Fibroblast of skin of left quadriceps (primary cell): ENCODE measurements around the gene CADM4.

Experiments
- DNase-seq, 2 experiments: peaks; one replicate each; pipeline ENCODE4 v3.0.0-alpha.2; 2013; ENCODE audit warnings: low read depth in 2 of 2

The CADM4 gene

DNA sequence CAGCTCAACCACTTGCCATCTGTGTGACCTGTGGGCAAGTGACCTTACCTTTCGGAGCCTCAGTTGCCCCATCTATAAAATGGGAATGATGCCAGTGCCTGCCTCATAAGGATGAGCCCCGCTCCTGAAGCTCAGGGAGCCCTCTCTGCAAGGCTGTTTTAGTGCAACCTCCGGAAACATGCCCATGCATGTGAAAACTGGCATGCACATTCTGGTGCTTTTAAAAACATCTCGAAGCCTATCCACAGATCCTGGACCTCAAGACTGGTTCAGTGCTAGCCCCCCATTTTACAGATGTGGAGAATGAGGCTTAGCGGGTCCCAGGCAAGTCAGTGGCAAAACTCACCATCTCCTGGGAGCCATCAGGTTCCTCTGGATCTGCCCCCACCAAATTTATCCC lies 5.6 kb downstream of the CADM4 start:
- DNase-seq: no peak

DNA sequence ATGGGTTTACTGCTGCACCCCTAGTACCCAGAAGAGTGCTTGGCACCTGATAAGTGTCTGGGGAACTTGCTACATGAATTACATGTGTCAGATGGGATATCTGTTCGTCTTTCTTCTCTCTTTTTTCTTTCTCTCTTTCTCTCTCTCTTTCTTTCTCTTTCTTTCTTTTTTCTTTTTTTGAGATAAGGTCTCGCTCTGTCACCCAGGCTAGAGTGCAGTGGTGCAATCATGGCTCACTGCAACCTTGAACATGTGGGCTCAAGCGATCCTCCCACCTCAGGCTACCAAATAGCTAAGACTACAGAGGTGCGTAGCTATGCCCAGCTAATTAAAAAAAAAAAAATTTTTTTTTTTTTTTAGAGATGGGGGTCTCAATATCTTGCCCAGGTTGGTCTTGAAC lies 6.1 kb downstream of the CADM4 start:
- DNase-seq: no peak

DNA sequence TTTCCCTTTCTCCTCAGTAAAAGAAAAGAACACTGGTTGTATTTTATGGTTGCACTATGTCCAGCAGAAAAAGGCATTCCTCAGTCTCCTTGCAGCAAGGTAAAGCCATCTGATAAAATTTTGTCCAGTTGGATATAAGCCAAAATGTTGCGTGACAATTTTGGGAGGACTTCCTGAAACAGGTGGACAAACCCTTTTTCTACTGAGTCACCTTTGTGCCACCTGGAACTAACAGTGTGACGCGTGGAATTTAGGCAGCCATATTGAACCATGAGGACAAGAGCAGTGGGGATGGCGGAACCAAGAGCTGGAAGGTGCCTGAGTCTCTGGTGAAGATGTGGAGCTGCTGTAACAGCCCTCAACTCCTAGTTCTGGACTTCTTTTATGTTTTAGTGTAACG lies 8.2 kb downstream of the CADM4 start:
- no peak for DNase-seq

DNA sequence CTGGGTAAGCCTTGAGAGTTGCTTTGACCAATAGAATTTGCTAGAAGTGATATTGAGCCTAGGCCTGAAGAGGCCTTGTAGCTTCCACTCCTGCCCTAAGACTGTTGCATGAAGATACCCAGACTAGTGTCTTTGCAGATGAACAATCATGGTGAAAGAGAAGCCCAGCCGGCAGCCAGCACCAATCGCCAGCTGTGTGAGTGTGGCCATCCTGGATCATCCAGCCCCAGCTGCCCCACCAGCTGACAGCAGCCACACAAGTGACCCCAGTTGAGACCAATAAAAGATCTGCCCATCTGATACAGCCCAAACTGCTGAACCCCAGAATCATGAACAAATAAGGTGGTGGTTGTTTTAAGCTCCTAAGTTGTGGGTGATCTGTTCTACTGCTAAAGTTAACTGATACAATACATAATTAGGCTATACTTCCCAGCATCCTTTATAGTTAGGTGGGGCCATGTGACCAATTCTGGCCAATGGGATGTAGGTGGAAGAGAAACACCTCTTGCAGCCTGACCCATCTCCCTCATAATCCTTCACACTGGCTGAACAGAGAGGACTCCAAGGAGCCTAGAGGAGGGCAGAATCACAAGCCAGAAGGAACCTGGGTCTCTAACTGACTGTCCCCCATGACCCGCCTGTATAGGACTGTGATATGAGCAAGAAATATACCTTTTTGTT lies 10.9 kb downstream of the CADM4 start:
- DNase-seq: no peak

DNA sequence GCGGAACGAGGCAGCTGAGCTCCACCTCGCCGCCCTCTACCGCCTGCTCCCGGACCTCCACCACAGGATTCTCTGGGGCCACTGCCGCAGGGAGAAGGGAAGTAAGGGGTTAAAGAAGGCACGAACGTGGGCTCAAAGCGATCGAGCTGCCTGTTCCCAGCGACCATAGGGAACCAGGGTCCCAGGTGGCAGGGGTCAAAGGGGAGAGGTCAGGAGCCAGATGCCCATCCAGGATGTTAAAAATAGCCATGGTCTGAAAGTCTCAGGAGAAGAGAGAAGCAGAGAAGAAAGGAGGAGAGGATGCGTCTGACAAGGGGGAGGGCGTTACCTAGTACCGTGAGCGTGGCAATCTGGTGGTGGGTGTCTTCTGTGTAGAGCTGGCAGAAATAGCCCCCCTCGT lies 12.8 kb downstream of the CADM4 start:
- DNase-seq: no peak

DNA sequence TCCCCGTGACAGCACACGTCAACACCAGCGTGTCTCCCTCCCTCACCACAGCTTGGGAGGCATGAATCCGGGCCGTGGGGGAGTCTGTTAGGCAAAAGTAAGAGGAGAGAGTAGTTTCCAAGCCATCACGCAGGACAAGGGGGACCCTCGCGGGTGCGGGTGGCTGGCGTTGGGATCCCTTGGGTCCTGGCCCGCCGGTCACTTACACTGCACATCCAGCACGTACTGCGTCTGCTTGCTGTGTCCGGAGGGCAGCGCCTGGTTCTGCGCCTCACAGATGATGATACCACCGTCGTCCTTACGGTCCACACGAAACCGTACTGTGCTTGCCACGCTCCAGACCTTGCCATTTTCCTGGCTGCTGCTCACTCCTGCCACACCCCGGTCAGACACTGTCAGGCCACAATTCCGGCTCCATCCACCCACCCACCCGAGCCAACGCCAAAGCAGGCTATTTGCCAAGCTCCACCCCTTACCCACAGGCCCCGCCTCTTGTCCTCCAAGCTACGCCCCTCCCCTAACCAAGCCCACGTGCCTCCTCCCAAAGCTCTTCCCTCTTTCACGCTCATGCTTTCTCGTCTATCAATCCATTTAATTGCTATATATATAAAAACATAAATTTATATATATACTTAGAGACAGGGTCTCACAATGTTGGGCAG lies 13.6 kb downstream of the CADM4 start:
- DNase-seq: no peak

DNA sequence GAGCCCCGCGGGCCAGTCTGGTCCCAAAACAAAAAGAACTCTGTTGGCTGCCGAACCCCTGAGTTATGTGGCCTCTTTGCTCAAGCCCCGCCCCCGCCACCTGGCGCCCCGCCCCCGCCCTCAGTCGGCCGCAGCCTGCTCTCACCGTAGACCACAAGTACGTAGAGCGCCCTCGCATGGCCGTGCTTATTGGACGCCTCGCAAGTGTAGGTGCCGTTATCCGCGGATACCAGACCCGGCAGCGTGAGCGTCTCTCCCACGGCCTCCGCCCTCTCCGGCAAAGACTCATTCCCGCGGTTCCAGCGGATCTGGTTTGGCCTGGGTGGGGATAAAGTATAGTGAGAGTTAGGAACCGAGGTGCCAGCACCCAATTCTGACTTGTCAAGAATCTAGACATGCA lies 14.7 kb downstream of the CADM4 start:
- no peak for DNase-seq

DNA sequence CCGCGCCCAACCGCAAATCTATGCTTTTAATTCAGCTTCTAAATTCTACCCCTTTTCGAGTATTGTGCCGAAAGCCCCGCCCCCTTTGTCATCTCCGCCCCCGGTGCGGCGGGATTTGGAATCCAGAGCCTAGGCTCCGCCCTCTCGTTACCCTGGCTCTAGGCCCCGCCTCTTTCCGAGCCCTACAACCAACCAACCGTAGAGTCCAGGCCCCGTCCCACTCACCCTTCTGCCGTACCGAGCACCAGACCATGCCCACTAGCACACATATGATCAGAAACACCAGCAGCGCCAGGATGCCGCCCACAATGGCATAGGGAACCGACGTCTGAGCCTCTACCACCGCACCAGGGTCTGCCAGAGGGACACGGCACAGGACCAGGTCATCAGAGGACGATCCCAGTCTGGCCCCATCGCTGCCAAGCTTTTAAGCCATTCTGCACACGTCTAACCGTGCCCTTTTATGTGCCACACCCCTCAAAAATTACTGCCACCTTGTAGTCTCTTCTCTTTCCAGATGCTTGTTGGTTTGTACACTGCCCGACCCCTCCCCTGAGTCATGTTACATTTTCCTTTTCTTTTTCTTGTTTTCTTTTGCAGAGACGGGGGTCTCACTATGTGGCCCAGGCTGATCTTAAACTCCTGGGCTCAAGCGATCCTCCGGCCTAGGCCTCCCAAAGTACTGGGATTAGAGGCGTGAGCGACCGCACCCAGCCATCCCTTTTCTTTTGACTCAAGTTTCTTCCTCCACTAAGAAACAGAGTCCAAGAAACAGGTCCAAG lies 15.6 kb downstream of the CADM4 start:
- DNase-seq: no peak

DNA sequence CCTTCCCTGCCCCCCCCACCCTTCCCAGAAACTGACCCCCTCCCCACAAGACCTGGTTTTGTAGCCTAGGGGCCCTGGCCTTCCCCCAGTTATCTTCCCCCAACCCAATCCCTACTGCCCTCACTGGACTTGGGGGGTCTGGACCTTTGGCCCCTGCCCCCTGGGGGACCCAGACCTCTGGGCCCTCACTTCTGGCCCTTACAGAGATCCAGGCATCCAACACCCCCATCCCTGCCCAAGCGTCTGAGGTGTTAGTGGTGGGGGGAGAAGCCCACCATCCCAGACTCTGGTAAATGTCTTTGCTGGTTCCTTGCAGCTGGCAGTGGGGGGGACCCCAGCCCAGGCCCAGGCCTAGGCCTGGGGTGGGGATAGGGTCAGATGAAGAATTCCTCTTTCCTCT lies 16.7 kb downstream of the CADM4 start:
- no peak for DNase-seq

DNA sequence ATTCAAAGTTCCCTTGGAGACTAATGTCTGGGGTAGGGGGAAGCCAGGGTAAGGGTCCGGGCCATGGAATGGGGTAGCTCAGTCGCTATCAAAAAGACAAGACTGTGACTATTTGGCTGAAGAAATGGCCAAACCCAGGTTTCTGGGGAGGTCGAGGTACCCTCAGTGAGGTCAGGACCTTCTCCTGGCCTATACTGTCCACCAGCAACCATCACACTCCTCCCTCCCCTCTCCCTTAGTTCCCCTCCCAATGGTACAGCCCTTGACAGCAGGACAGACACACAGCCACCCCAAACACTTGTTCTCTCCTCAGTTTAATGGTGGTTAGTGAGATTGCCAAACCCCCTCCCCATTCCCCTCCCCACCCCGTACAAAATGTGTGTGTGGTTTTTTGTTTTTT lies 17.6 kb downstream of the CADM4 start:
- no peak for DNase-seq

DNA sequence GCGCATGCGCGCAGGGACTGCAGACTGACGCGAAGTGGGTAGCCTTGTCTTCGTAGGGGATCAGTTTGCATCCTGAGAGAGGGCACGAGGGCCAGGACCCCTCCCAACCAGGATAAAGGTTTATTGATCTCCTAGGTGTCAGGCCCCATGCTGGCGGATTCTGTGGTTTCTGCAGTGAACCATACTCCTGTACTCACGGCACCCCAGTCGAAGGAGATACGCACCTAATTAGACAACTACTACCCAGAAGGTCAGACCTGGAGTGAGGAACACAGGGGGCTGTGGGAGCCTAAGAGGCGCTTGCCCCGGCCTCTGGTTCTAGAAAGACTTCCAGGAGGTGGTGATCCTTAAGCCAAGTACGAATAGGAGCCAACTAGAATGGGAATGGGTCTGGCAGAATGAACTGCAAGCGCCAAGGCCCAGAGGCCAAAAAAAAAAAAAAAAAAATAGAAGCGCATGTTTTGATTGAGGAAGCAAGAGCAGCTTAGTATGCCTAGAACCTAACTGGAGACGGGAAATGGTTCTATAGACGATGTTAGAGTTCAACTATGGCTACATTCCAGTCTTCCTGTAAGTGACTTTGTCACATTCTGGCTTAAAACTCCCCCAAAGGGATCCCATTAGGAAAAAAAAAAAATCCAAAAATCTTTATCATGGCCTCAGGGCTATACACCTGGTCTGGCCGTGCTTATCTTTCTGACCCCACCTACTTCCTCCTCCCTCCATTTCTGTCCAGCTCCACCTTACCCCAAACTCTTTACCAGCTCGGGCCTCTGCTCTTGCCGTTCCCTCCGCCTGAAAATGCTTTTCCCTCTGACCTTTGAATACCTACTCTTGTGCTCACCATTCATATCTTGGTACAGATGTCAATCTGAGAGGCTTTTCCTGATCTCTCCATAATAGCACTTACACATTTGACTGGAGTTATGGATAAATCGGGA lies 19.3 kb downstream of the CADM4 start:
- DNase-seq: no peak

DNA sequence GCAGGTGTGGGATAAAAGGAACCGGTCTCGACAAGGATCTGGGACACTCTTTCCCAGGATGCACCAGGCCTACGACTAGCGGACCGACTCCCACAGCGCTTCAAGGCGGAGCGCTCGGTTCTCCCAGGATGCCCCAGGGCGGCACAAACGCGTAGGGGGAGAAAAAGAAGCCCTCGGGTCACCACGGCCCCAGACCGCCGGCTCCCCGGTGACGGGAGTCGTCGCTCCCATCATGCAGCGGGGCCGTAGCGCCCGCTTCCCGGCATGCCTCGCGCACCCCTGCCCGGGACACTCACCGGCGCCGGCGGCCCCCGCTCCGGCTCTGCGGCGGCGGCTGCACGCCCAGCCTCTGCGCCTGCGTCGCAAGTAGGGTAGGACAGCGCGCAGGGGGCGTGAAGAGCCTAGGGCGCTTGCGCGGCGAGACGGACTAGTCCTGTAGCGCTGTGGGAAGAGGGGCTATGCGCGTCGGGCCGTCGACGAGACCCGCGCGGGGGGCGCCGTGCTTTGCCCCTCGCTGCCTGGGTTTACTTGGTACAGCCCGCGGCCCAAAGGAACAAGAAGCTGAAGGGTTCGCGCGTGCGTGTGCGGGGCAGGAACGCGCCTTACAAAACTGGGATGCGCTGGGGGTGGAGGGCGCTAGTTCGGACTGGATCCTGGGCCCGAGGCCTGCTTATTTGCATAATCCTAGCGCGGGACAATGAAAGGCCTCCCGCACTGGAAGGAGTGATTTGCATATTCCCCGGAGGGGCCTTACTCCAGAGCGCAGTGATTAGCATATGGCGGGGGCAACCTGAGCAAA lies 20.2 kb downstream of the CADM4 start, which contains the start of gene ZNF428:
Gene ZNF428, minus strand, starts transcription at position 368 of the 799 bp plus-strand sequence. CDS start 5,325 bp downstream, outside the sequence.
- DNase-seq: peak; percentile 78 to 80

DNA sequence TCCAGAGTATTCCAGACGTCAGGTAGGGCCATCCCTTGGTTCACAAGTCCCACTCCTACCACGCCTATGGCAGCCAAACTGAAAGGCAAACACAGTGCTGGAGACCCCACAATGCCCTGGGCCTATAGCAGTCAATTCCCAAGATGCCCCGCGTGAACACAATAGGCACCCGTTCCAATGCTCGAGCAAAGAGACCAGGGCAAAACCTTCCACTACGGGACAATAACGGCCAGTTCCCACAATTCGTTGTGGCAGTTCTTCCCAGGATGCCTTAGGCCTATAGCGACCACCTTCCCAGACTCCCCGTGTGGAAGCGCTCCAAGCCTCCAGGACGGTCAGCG lies 20.8 kb downstream of the CADM4 start:
- no peak for DNase-seq

DNA sequence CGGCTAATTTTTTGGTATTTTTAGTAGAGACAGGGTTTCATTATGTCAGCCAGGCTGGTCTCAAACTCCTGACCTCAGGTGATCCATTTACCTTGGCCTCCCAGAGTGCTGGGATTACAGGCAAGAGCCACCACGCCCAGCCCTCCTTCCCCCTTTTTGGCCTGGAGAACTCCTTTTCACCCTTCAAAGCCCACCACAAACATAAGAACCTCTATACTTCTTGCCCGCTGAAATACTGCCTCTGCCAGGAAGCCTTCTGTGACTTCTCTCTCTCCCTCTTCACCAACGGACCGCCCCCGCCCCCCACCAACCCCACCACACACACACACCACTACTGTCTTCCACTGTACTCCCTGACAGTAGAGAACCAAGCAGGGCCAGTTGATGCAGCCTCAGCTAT lies 22.7 kb downstream of the CADM4 start:
- DNase-seq: no peak

DNA sequence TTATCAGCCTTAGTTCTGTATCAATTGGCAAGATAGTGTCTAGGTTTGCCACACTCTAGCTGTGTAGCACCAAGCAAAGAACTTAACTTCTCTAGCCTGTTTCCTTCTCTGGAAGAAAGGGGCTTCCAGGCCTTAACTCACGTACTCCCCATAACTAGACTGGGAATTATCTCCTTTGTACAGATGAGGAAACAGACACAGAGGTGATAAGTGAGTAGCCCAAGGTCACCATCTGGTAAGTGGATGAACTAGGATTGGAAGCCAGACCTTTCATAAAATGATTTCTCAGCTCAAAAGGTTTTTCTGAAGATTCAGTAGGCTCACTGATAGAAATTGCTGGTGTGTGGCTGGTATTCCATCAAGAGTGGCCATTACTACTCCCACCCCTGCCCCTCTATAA lies 23.3 kb downstream of the CADM4 start:
- DNase-seq: no peak

DNA sequence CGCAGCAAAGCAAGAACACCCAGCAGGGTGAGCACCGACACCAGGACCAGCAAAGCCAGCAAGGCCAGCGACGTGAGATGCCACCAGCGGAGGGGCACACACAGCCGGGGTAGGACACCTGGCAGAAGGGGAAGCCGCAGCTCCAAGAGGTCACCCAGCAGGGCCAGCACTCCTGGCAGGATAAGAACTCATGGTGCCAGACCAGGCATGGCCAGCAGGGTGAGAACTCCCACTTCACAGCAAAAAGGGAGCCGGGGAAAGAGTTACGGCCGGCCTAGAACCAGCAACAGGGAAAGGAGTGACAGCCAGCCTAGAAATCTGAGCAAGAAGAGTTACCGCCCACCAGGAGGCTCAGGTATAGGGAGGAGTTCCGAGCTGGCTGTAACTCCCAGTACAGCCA lies 27.3 kb downstream of the CADM4 start:
- no peak for DNase-seq

DNA sequence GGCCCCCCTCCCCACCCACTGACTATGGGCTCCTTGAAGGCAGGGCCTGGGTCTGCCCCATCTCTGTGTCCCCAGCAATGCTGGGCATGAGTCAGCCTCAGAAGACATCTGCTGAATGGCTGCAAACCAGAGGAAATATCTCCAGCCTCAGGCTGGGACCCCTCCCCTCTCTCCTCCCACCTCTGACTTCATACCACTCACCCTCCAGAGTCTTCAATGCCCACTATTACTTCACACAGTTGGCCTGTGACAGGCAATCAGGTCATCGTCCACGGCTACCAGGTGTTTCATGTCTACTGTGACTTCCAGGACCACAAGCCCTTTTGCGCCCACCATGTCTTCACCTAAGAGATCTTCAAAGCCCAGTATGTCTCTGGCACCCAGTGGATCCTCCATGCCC lies 27.9 kb downstream of the CADM4 start, which contains the start of gene SRRM5:
Gene SRRM5, plus strand, starts transcription at position 301 of the 400 bp plus-strand sequence. Its CDS starts 34 bp downstream, at position 335.
- no peak for DNase-seq

DNA sequence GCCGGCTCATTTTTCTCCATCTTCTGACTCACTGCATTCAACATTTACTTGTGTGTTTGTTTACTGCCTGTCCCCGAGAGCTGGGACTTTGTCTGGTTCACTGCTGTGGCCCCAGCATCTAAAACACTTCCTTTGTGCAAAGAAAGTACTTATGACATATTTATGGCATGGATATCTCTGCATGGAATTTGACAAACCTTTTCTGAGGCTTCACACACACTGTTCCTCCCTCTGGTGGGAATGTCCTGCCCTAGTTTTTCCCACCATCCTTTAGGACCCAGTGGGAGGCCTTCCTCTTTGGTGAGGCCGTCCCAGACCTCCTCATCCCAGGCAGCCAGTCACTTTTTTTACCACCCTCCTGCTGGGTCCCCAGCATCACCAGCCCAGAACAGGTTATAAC lies 29.2 kb downstream of the CADM4 start:
- DNase-seq: no peak

DNA sequence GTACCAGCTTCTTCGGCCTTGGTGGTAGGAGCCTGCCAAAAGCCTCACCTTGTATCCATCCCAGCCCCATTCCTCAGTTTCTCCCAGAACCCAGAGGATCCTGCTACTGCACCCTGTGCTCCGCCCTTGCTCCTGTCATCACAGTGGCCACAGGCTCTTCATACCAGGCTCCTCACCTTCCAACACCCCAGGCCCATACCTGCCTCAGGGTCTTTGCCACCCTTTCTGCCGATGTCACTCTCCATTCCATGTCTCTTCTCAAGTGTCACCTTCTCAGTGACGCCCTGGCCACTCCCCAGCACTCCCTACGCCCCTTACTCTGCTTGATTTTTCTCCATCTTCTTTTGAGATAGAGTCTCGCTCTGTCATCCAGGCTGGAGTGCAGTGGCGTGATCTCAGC lies 29.8 kb downstream of the CADM4 start:
- DNase-seq: no peak

DNA sequence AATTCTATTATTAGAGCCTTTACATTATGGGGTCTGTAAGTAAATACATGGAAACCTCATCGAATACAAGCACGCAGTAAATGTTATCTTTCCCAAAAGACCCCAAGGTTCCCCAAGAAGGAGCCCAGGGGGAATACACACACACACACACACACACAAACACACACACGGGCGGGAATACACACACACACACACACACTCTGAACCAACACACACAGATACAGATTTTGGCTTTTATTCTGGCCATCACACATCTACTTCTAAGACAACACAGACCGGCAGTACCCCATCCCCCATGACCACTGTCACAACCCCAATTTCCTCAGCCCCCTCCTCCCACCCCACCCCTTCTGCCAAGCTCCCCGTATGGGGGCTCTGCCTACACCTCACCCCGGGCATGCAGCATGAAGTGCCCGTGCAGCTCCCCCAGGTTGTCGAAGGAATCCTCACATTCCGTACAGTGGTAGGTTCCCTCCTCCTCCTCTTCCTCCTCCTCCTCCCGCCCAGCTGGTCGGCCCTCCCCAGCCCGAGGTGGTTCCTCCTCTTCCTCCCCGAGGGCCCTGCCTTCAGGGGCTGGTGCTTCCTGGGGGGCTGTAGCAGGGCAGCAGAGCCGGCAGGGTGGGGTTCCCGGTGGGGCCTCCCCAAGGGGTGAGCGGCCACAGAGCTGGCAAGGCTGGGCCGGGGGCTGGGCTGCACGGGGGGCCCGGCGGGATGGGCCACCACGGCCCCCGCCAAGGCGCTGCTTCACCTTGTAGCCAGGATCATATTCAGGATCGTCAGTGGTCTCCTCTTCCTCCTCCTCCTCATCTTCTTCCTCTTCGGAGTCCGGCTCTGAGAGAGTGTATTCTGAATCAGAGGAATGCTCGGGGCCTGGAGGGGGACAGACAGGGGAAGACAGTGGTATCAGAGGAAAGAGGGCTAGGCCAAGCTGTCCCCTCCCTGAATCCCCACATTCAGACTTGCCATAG lies 32.1 kb downstream of the CADM4 start:
- no peak for DNase-seq
